H1 (cell line): ENCODE results near the gene LHFPL6. TPM values are rescaled to one million over a fixed set of nuclear protein-coding genes. Genes with fewer than 3 reads are reported as not detected.

ENCODE experiments used
- ATF2 ChIP-seq: IDR thresholded peaks from 2 replicates; pipeline ENCODE4 v1.6.1; 2012; ENCODE audit warnings: low read length, inconsistent platforms
- BACH1 ChIP-seq: IDR thresholded peaks from 2 replicates; pipeline ENCODE4 v1.6.1; 2012; ENCODE audit warnings: low read length, improper control_type of control experiment
- EGR1 ChIP-seq: IDR thresholded peaks from 2 replicates; pipeline ENCODE4 v1.6.1; 2011; ENCODE audit warnings: low read depth, low read length, borderline replicate concordance
- EZH2 ChIP-seq: fragments of 200-600 bp; sonication (generic); IDR thresholded peaks from 2 replicates; pipeline ENCODE4 v1.7.1; 2012; ENCODE audit warnings: low read depth, mild to moderate bottlenecking, moderate library complexity, low read length, inconsistent platforms; ENCODE audit not compliant: severe bottlenecking
- MAFK ChIP-seq: IDR thresholded peaks from 2 replicates; pipeline ENCODE4 v1.6.1; 2012; ENCODE audit warnings: low read depth, mild to moderate bottlenecking, improper control_type of control experiment, low read length
- TCF12 ChIP-seq: IDR thresholded peaks from 2 replicates; pipeline ENCODE4 v1.6.1; 2011; ENCODE audit warnings: low read depth, mild to moderate bottlenecking, low read length
- polyA plus RNA-seq, 7 experiments: library from polyadenylated mRNA; depleted of rRNA in 3 of 7; stranded (reverse) in 5 of 7; unstranded in 2 of 7; fragments of >200 nt in 5 of 7; fragments of 200-250 nt in 2 of 7; gene quantifications; 1 replicate in 5 of 7; 2 replicates in 1 of 7; 4 replicates in 1 of 7; pipeline versions ENCODE4 v1.2.1 to v1.2.3, GENCODE V29; 2011 to 2013; ENCODE audit warnings: missing spikeins in 2 of 7, mixed read lengths in 2 of 7
- total RNA-seq: library from RNA; stranded (reverse); fragmentation: NEBNext Ultra II Directional; extraction: Animal tissue kit (Norgen Biotek cat#: 25700); gene quantifications from 2 replicates; pipeline ENCODE4 v1.2.1, GENCODE V29; 2021

The LHFPL6 gene
- total and polyA plus RNA-seq, 2 of the 8 experiments (the other 6 are each of a cell fraction or from before 2014, with no cell fraction given), result 7.6 to 17.0 TPM

GRCh38 chr13:39313721-39314120 lies 289.3 kb downstream of the LHFPL6 start (continued):
- TF ChIP-seq MAFK (no peak), EZH2 (no peak), BACH1 (no peak), TCF12 (no peak), ATF2 (no peak), EGR1 (no peak)
